Mammary epithelial cell (primary cell): ENCODE results near the gene MOB3B.

ENCODE experiments used
- EZH2 ChIP-seq: IDR thresholded peaks from 2 replicates; pipeline ENCODE4 v1.6.1; 2012; ENCODE audit warnings: low read length, inconsistent platforms, borderline replicate concordance
- TF ChIP-seq, protein P1 (sequence below), 2 donors: IDR thresholded peaks in 1 of 2; conservative IDR thresholded peaks in 1 of 2; 2 replicates each; pipeline ENCODE4 v1.5.1; 2011 to 2012; ENCODE audit warnings: inconsistent platforms in 2 of 2, low read length in 2 of 2, mild to moderate bottlenecking in 2 of 2, control low read depth in 1 of 2, low read depth in 1 of 2; ENCODE audit not compliant: insufficient read depth in 1 of 2; ENCODE audit errors: extremely low read depth in 1 of 2

DNA sequence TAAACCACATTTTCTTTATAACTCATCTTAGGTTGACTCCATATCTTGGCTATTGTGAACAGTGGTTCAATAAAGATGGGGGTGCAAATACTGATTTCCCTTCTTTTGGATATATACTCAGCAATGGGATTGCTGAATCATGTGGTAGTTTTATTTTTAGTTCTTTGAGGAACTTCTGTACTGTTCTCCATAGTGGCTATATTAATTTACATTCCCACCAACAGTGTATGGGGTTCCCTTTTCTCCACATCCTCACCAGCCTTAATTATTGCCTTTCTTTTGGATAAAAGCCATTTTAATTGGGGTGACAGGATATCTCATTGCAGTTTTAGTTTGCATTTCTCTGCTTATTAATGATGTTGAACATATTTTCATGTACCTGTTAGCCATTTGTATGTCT, 125.0 kb downstream of the MOB3B start:
- TF ChIP-seq, protein P1, sequence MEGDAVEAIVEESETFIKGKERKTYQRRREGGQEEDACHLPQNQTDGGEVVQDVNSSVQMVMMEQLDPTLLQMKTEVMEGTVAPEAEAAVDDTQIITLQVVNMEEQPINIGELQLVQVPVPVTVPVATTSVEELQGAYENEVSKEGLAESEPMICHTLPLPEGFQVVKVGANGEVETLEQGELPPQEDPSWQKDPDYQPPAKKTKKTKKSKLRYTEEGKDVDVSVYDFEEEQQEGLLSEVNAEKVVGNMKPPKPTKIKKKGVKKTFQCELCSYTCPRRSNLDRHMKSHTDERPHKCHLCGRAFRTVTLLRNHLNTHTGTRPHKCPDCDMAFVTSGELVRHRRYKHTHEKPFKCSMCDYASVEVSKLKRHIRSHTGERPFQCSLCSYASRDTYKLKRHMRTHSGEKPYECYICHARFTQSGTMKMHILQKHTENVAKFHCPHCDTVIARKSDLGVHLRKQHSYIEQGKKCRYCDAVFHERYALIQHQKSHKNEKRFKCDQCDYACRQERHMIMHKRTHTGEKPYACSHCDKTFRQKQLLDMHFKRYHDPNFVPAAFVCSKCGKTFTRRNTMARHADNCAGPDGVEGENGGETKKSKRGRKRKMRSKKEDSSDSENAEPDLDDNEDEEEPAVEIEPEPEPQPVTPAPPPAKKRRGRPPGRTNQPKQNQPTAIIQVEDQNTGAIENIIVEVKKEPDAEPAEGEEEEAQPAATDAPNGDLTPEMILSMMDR (conservative IDR thresholded peaks at IDR 0.05 in 1 of 2, IDR thresholded peaks at IDR 0.05 in 1 of 2; ENCODE audit: extremely low read depth in 1 of 2, insufficient read depth in 1 of 2, low read depth in 1 of 2, low read length in 2 of 2), result no peak
- no peak for TF ChIP-seq EZH2
